ENCODE data around the gene STXBP4. TPM values are rescaled to one million over a fixed set of nuclear protein-coding genes. Genes with fewer than 3 reads are reported as not detected.

STXBP4 gene
- total RNA-seq, 1 experiment from 2014 or later: 13.6 TPM

DNA sequence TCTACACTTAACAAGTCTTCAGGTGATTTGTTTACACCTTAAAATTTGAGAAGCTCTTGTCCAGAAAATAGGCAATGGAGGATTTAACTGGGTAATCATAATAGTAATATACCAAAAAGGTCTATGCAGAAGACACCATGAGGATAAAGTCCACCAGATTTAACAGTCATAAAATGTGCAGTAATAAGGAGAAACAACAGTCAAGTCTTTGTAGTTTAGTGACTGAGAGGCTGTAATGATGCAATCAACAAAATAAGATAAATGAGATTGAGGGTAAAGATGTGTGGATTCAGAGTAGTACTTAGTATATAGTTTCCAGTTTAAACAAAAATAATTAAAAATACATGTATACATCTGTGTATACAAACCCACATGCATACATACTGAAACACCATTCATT, 91.2 kb downstream of the STXBP4 start:
- no peaks in the 10 kb centered on the region for H3K79me2 ChIP-seq (ENCODE audit: insufficient read depth, low read length)
- H3K9ac ChIP-seq (ENCODE audit: low read length): no peak overlapping the region
- no peaks in the 10 kb centered on the region; the same call in 1 of the 2 replicates for H4K20me1 ChIP-seq (ENCODE audit: insufficient read depth)
- RAD21 ChIA-PET (ENCODE audit: low non-redundant PET in 1 of 2, low total read pairs in 2 of 2, uncharacterized antibody in 2 of 2, unreplicated experiment in 2 of 2): no interaction called here
- CTCF ChIA-PET: no interaction called here
- H3K4me3 ChIP-seq (replicated peaks in 1 of 2; ENCODE audit: low read depth in 1 of 2, low read length in 2 of 2): no peak overlapping the region
- DNase-seq (ENCODE audit: low read depth, low spot score) (no peak), ATAC-seq (no peak)
- H3K4me2 ChIP-seq (ENCODE audit: low read length): no peak overlapping the region
- H3K9me2 ChIP-seq (ENCODE audit: insufficient read depth): no peaks in the 10 kb centered on the region
- POLR2A ChIA-PET: interaction anchor here (1.4 kb wide), 1 partner anchor 10 kb away, joined by 4 read pairs; no protein-coding TSS in a partner anchor
- no peaks in the 10 kb centered on the region for H3K36me3 ChIP-seq (ENCODE audit: control insufficient read depth in 1 of 2, insufficient read depth in 2 of 2, low read length in 2 of 2)
- no peak overlapping the region for H3K27ac ChIP-seq (ENCODE audit: low read depth, low read length)
- no peak overlapping the region for H2AFZ ChIP-seq (ENCODE audit: low read depth, low read length, poor library complexity, severe bottlenecking)
- TF ChIP-seq EGR1 (IDR thresholded peaks at IDR 0.05; ENCODE audit: low read depth) (no peak), YY1 (IDR thresholded peaks at IDR 0.05; ENCODE audit: extremely low read depth, insufficient replicate concordance, low read depth, low read length) (no peak), CBX3 (IDR thresholded peaks at IDR 0.05; ENCODE audit: low read depth) (no peak), ELF1 (IDR thresholded peaks at IDR 0.05; ENCODE audit: borderline replicate concordance, low read depth) (no peak), JUND (IDR thresholded peaks at IDR 0.05) (no peak), SIN3A (IDR thresholded peaks at IDR 0.05; ENCODE audit: low read depth) (no peak), TCF7L2 (IDR thresholded peaks at IDR 0.05; ENCODE audit: borderline replicate concordance, extremely low read depth, insufficient read depth, insufficient read length) (no peak), EZH2phosphoT487 (IDR thresholded peaks at IDR 0.05; ENCODE audit: borderline replicate concordance) (no peak), ZFX (IDR thresholded peaks at IDR 0.05) (no peak), EZH2 (IDR thresholded peaks at IDR 0.05) (no peak)
- TF ChIP-seq, protein P1, sequence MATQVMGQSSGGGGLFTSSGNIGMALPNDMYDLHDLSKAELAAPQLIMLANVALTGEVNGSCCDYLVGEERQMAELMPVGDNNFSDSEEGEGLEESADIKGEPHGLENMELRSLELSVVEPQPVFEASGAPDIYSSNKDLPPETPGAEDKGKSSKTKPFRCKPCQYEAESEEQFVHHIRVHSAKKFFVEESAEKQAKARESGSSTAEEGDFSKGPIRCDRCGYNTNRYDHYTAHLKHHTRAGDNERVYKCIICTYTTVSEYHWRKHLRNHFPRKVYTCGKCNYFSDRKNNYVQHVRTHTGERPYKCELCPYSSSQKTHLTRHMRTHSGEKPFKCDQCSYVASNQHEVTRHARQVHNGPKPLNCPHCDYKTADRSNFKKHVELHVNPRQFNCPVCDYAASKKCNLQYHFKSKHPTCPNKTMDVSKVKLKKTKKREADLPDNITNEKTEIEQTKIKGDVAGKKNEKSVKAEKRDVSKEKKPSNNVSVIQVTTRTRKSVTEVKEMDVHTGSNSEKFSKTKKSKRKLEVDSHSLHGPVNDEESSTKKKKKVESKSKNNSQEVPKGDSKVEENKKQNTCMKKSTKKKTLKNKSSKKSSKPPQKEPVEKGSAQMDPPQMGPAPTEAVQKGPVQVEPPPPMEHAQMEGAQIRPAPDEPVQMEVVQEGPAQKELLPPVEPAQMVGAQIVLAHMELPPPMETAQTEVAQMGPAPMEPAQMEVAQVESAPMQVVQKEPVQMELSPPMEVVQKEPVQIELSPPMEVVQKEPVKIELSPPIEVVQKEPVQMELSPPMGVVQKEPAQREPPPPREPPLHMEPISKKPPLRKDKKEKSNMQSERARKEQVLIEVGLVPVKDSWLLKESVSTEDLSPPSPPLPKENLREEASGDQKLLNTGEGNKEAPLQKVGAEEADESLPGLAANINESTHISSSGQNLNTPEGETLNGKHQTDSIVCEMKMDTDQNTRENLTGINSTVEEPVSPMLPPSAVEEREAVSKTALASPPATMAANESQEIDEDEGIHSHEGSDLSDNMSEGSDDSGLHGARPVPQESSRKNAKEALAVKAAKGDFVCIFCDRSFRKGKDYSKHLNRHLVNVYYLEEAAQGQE (IDR thresholded peaks at IDR 0.05; ENCODE audit: low read depth): no peak
- TF ChIP-seq, protein P2, sequence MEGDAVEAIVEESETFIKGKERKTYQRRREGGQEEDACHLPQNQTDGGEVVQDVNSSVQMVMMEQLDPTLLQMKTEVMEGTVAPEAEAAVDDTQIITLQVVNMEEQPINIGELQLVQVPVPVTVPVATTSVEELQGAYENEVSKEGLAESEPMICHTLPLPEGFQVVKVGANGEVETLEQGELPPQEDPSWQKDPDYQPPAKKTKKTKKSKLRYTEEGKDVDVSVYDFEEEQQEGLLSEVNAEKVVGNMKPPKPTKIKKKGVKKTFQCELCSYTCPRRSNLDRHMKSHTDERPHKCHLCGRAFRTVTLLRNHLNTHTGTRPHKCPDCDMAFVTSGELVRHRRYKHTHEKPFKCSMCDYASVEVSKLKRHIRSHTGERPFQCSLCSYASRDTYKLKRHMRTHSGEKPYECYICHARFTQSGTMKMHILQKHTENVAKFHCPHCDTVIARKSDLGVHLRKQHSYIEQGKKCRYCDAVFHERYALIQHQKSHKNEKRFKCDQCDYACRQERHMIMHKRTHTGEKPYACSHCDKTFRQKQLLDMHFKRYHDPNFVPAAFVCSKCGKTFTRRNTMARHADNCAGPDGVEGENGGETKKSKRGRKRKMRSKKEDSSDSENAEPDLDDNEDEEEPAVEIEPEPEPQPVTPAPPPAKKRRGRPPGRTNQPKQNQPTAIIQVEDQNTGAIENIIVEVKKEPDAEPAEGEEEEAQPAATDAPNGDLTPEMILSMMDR (IDR thresholded peaks at IDR 0.05 in 2 of 3, conservative IDR thresholded peaks at IDR 0.05 in 1 of 3; ENCODE audit: borderline replicate concordance in 1 of 3, insufficient read depth in 1 of 3, low read depth in 2 of 3, low read length in 2 of 3): no peak
- BruUV-seq (replicated peaks): no TSS peak
- no peaks in the 10 kb centered on the region for H3K9me3 ChIP-seq (ENCODE audit: control insufficient read depth in 1 of 2, insufficient read depth in 1 of 2, low read depth in 1 of 2, low read length in 2 of 2)
- no peaks in the 10 kb centered on the region for H3K27me3 ChIP-seq (ENCODE audit: insufficient read depth, low read length)
- intact Hi-C loops (cut with micrococcal nuclease): no loop called here
- no peaks in the 10 kb centered on the region; a peak in 1 of 4 replicates for H3K4me1 ChIP-seq (ENCODE audit: control insufficient read depth in 1 of 2, insufficient read depth in 2 of 2, low read length in 2 of 2)
